Right hindlimb (tissue), 1 donor: Measurements from ENCODE around the gene TLL1.

ENCODE experiments used
- DNase-seq: peaks from one replicate; pipeline ENCODE4 v3.0.0-alpha.2; 2018

TLL1 gene

GRCh38 chr4:165982934-165983333, 109.9 kb downstream of the TLL1 start:
- DNase-seq: no peak

- DNase-seq: no peak
Measured at GRCh38 chr4:165986956-165987698, 114.1 kb downstream of the TLL1 start.

GRCh38 chr4:165991325-165992180, 118.5 kb downstream of the TLL1 start:
- no peak for DNase-seq

GRCh38 chr4:165992283-165992682, 119.2 kb downstream of the TLL1 start:
- DNase-seq: no peak

- DNase-seq: no peak
Measured at GRCh38 chr4:165994701-165995100, 121.7 kb downstream of the TLL1 start.

GRCh38 chr4:166003811-166004210, 130.8 kb downstream of the TLL1 start:
- no peak for DNase-seq

GRCh38 chr4:166006217-166006616, 133.2 kb downstream of the TLL1 start:
- no peak for DNase-seq

- no peak for DNase-seq
Measured at GRCh38 chr4:166008510-166008909, 135.5 kb downstream of the TLL1 start.

GRCh38 chr4:166012129-166013030, 139.3 kb downstream of the TLL1 start:
- no peak for DNase-seq

- no peak for DNase-seq
Measured at GRCh38 chr4:166014411-166014810, 141.4 kb downstream of the TLL1 start.

- DNase-seq: no peak
Measured at GRCh38 chr4:166017804-166018203, 144.8 kb downstream of the TLL1 start.

GRCh38 chr4:166019441-166020220, 146.6 kb downstream of the TLL1 start:
- DNase-seq: no peak

GRCh38 chr4:166021617-166022016, 148.6 kb downstream of the TLL1 start:
- no peak for DNase-seq

GRCh38 chr4:166034965-166035364, 161.9 kb downstream of the TLL1 start:
- DNase-seq: no peak

GRCh38 chr4:166039822-166040221, 166.8 kb downstream of the TLL1 start:
- DNase-seq: no peak

- DNase-seq: no peak
Measured at GRCh38 chr4:166042510-166043055, 169.5 kb downstream of the TLL1 start.

GRCh38 chr4:166043801-166044200, 170.8 kb downstream of the TLL1 start:
- DNase-seq: no peak

GRCh38 chr4:166044871-166045270, 171.8 kb downstream of the TLL1 start:
- DNase-seq: no peak

- no peak for DNase-seq
Measured at GRCh38 chr4:166045457-166045856, 172.4 kb downstream of the TLL1 start.

- DNase-seq: no peak
Measured at GRCh38 chr4:166049036-166049435, 176.0 kb downstream of the TLL1 start.

GRCh38 chr4:166064721-166065120, 191.7 kb downstream of the TLL1 start:
- no peak for DNase-seq

GRCh38 chr4:166065324-166065723, 192.3 kb downstream of the TLL1 start:
- DNase-seq: no peak
